CD4-positive, alpha-beta T cell treated with Interleukin-21 for 1 hour (primary cell): ENCODE results near the gene GSTA3.
"Not testable (repeated sequence)": the region's sequence is repeated elsewhere in the genome, so short reads cannot be mapped to it uniquely, and the experiment has no call there.

Experiments
- DNase-seq: peaks from one replicate; pipeline ENCODE4 v3.0.0-alpha.2; 2020

GSTA3 gene

GRCh38 chr6:52856137-52856536 lies 53.4 kb downstream of the GSTA3 start:
- not testable (repeated sequence) for DNase-seq

GRCh38 chr6:52849137-52849536 lies 60.4 kb downstream of the GSTA3 start:
- no peak for DNase-seq
